Stimulated activated CD8-positive, alpha-beta memory T cell treated with anti-CD3 and anti-CD28 coated beads, Interleukin-15, amount 100 ng/mL, for 24 hours (primary cell): ENCODE results near the gene SCARF2.

Experiments
- DNase-seq: peaks from one replicate; pipeline ENCODE4 v3.0.0-alpha.2; 2020; ENCODE audit warnings: low read depth

The SCARF2 gene

GRCh38 chr22:20438678-20439492 lies 1.3 kb upstream of the SCARF2 start:
- DNase-seq, result no peak

DNA sequence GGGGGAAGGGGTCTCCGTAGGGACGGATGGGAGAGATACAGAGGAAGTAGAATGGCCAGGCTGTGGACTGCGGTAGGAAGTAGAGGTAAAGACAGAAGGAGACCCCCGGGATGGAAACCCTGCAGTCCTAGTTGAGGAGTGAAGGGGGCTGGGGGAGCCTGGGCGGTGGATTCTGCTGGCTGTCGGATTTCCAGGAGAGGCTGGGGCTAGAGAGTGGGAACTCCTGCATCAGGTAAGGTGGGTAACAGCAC lies 727 bp upstream of the SCARF2 start:
- no peak for DNase-seq

- no peak for DNase-seq
Measured at GRCh38 chr22:20436768-20437612, 635 bp downstream of the SCARF2 start.

DNA sequence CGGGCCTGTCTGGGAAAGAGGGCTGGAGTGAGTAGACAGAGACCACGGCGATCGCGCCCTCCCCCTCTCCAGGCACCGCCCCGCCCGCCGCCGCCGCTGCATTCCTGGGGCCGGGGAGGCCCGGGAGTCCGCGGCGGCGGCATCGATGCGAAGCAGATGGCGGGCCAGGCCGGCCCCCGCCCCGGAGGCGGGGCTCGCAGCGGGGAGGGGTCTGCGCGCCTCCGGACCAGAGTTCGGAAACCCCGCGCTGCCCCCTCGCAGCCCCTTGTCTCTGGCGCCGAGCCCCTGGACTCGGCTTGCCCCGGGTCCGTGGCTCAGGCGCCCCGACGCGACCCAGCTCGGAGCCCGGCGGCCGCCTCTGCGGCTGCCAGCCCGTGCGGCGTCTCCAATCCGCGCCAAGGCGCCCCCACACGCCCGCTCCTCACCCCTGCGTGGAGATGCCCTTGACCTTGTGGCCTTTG lies 1.3 kb downstream of the SCARF2 start:
- DNase-seq, result no peak

DNA sequence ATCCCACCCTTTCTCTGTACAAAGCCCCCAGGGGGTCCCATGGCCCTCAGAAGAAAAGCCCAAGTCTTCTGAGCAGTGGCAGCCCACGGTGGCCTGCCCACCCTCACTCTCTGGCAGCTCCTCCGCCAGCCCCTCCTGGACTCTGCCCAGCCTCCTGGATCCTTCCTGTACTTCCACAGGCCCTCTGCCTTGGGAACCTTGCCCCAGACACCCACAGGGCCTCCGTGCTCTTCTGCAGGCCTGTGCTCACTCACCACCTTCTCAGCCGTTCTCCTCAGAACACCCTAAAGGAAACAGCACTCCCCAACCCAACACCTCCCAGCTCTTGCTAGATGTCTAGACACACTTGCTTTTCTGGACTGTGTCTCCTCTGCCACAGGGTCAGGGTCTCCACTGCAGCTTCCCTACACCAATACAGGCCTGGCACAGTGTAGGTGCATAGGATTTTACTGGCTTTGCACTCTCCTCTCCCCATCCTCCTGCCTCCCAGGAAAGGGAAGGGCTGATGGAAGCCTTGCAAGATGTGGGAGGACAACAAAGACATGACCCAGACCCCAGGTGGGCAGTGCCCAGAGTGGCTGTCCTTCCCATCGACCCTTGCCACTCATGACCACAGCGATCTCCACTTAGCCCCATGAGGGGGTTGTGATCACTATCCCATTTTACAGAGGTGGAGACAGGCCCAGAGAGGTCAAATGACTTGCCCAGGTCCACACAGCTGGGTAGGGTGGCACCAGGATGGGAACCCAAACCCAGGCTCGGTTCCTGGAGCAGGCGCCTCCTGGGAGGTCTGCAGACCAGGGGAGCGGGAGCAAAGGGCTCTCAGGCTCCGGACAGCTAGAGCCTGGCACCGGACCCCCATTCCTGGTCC lies 2.0 kb downstream of the SCARF2 start:
- no peak for DNase-seq

GRCh38 chr22:20434773-20435172 lies 2.9 kb downstream of the SCARF2 start:
- DNase-seq, result no peak

DNA sequence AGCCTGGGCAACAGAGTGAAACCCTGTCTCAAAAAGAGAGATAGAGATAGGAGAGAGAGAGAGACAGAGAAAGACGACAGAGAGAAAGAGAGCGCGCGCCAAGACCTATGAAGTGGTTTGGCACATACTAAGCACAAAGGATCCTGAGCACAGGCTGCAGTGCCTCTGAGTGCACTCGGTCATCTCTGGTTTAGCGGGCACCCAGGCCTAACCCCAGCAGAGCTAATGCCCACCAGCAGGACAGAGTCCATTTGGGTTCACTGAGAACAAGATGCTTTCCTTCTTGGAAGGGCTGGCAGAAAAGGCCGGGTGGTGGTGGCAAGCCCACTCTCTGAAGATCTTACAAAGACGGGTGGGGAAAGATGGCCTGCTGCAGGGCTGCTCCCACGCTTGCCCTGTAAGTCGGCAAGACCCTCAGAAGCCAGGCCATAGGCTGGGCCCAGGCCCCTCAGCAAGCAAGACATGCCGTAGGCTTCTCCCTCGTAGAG lies 3.3 kb downstream of the SCARF2 start:
- no peak for DNase-seq

GRCh38 chr22:20433686-20434241 lies 3.9 kb downstream of the SCARF2 start:
- no peak for DNase-seq

GRCh38 chr22:20433191-20433590 lies 4.4 kb downstream of the SCARF2 start:
- DNase-seq, result no peak

GRCh38 chr22:20432244-20432686 lies 5.4 kb downstream of the SCARF2 start:
- DNase-seq, result no peak

GRCh38 chr22:20431511-20432192 lies 6.0 kb downstream of the SCARF2 start:
- no peak for DNase-seq

DNA sequence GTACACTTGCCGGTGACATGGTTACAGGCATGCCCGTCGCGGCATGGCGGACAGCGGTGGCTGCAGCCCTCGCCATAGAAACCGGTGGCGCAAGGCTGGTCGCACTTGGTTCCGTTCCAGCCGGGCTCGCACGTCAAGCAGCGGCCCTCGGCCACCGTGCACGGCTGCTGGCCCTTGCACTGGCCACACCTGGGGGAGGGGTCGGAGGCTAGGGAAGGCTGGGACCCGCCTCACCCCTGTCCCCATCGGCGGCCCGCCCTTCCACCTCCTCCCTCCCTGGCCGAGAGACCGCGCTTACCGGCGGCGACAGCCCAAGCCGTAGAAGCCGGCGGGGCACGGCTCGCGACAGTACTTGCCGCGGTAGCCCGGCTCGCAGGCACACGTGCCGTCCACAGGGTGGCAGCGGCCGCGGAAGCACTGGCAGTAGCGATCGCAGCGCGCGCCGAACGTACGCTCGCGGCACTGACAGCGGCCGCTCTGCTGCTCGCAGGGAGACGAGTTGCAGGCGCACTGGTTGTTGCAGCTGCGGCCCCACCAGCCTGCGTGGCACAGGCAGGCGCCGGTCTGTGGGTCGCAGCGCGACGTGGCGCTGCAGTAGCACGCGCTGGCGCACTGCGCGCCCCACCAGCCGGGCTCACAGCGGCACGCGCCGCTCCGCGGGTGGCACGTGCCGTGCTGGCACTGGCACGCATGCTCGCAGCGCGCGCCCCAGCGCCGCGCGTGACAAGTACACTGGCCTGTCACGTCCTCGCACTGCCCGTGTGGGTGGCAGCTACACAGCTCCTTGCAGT lies 6.7 kb downstream of the SCARF2 start:
- DNase-seq, result no peak

GRCh38 chr22:20430101-20430719 lies 7.4 kb downstream of the SCARF2 start:
- DNase-seq, result no peak

DNA sequence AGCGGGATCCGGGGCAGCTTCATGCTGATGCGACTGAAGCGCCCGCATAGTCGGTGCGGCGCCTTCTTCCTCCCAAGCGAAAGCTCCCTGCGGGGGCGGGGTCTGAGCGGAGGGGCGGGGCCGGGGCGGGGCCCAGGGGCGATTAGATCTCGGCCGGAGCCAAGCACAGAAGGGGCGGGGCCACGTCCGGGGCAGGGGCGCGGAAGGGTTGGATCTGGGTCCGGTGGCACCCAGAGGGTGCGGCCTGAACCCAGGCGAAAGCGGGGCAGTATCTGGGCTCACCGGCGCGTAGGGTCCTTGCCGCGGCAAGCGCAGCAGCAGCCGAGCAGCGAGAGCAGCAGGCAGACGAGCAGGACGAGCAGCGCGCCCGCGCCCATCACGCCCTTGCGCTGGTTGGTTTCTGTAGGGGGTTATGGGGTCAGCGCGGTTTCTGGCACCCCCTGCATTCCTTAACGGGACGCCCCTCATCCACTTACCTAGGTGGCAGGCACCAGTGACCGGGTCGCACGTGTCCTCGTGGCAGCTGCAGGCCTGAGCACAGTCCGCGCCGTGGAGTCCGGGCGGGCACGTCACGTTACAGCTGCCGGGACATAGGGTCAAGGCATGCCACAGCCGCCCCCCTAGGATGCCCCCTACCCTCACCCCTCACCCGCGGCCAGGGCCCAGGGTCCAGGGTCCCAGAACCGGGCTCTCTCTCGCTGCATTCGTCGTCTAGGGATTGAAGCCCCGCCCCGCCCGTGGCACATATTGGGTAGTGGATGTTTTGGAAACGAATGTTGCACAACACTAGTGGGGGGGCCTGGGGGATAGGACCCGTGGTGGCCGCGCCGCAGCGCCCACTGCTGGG lies 8.1 kb downstream of the SCARF2 start:
- DNase-seq, result peak; percentile 53

- DNase-seq, result no peak
Measured at GRCh38 chr22:20428496-20429253, 8.9 kb downstream of the SCARF2 start.

DNA sequence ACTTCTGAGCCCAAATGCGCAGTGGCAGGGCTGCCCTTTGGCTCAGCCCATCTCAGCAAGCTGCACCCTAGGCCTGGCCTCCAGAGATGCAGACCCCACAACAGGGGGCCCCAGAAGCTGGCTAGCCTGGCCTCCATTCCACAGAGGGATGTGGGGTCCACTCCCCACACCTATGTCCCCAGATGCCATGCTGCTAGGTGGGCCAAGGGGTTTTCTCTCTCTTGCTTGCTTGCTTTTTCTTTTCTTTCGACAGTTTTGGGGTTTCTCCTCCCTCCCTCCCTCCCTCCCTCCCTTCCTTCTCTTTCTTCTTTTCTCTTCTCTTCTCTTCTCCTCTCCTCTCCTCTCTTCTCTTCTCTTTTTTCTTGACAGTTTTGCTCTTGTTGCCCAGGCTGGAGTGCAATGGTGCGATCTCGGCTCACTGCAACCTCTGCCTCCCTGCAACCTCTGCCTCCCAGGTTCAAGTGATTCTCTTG lies 9.6 kb downstream of the SCARF2 start:
- no peak for DNase-seq

DNA sequence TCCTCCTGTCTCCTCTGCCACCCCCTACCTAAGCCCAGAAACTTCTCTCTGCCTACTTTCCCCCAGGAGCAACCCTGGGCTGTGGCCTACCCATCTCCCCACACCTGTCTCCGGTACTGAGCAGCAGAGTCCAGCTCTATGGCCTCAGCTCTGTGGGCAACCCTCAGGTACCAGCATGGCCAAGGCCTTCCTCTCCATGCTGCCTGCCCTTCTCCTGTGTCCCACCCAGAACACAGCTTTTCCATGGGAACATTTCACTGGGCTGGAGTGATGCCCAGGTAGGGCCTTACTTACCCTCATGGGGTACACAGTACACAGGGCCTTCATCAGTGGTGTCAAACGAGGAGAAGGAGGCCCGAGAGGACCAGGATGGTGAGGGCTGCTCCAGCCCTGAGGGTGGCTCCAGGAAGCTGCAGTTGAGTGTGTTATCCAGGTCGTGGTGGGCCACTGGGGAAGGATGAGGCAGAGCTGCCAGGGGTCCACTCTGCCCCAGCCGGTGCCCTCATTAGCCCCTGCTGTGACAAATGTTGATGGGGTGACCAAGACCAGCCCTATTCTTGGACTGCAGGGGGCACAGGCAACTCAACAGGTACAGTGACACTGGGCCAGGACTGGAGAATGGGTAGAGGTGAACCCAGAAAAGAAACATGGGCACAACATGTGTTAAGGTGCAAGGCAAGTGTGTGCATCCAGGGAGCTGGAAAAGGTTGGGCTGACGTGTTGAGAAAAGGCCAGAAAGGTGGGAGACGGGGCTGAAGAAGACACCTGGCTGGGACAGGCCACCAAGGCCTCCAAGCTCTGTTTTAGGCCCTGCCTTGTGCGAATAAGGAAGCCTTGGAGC lies 10.3 kb downstream of the SCARF2 start:
- no peak for DNase-seq
